WERI-Rb-1 (cell line): Measurements from ENCODE around the gene PHKB.

ENCODE experiments used
- DNase-seq: peaks from one replicate; pipeline ENCODE4 v3.0.0-alpha.2; 2020
- H3K27ac ChIP-seq: fragments of 250-450 bp; sonication (Bioruptor Pico); 2 replicates; pipeline ENCODE4 v1.5.1; 2020; ENCODE audit warnings: mild to moderate bottlenecking, moderate library complexity
- H3K27me3 ChIP-seq: fragments of 250-450 bp; sonication (Bioruptor Pico); 2 replicates; pipeline ENCODE4 v1.5.1; 2021; ENCODE audit warnings: mild to moderate bottlenecking, low read depth, moderate library complexity; ENCODE audit not compliant: insufficient read depth, severe bottlenecking
- H3K36me3 ChIP-seq: fragments of 250-450 bp; sonication (Bioruptor Pico); 2 replicates; pipeline ENCODE4 v1.5.1; 2020; ENCODE audit warnings: mild to moderate bottlenecking, moderate library complexity
- H3K4me3 ChIP-seq: 2 replicates; pipeline ENCODE4 v1.5.1; 2011; ENCODE audit warnings: low read depth, mild to moderate bottlenecking, control low read depth, low read length
- H3K9me3 ChIP-seq: fragments of 250-450 bp; sonication (Bioruptor Pico); 2 replicates; pipeline ENCODE4 v1.5.1; 2021; ENCODE audit warnings: mild to moderate bottlenecking, moderate library complexity; ENCODE audit not compliant: severe bottlenecking
- TF ChIP-seq, protein P1 (sequence below): IDR thresholded peaks from 2 replicates; pipeline ENCODE4 v1.5.1; 2011; ENCODE audit warnings: low read depth, mild to moderate bottlenecking, control low read depth, inconsistent platforms, low read length

PHKB gene

DNA sequence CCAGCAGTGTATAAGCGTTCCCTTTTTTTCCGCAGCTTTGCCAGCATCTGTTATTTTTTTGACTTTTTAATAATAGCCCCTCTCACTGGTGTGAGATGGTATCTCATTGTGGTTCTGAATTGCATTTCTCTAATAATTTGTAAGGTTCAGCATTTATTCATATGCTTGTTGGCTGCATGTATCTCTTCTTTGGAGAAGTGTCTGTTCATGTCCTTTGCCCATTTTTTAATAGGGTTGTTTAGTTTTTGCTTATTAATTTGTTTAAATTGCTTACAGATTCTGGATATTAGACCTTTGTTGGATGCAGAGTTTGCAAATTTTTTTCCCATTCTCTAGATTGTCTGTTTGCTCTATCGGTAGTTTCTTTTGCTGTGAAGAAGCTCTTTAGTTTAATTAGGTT lies 26.9 kb downstream of the PHKB start:
- Histone ChIP-seq H3K27me3 (no peaks in the 10 kb centered on the region), H3K27ac (no peak overlapping the region), H3K36me3 (no peaks in the 10 kb centered on the region), H3K9me3 (no peaks in the 10 kb centered on the region), H3K4me3 (no peak overlapping the region)
- TF ChIP-seq, protein P1, sequence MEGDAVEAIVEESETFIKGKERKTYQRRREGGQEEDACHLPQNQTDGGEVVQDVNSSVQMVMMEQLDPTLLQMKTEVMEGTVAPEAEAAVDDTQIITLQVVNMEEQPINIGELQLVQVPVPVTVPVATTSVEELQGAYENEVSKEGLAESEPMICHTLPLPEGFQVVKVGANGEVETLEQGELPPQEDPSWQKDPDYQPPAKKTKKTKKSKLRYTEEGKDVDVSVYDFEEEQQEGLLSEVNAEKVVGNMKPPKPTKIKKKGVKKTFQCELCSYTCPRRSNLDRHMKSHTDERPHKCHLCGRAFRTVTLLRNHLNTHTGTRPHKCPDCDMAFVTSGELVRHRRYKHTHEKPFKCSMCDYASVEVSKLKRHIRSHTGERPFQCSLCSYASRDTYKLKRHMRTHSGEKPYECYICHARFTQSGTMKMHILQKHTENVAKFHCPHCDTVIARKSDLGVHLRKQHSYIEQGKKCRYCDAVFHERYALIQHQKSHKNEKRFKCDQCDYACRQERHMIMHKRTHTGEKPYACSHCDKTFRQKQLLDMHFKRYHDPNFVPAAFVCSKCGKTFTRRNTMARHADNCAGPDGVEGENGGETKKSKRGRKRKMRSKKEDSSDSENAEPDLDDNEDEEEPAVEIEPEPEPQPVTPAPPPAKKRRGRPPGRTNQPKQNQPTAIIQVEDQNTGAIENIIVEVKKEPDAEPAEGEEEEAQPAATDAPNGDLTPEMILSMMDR, result no peak
- no peak for DNase-seq

DNA sequence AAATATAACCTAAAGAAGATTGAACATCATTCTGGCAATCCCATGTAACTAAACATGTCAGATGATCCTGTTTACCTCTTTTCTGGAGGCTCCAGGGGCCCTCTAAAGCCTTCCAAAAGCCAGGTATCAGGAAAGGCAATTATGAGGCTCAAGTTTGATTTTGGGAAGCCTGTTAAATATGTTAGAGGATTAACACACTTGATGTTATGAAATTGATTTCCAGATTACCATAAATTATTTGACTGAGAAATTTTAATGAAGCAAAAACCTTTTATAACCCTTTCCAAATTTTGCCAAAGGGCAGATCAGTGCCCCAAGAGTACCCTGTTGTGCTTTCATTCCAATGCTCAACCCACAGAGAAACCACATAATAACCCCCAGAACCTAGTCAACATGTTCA lies 29.3 kb downstream of the PHKB start:
- no peaks in the 10 kb centered on the region for H3K27me3 ChIP-seq
- H3K4me3 ChIP-seq, result no peak overlapping the region
- H3K36me3 ChIP-seq, result no peaks in the 10 kb centered on the region
- H3K9me3 ChIP-seq, result no peaks in the 10 kb centered on the region
- no peak for DNase-seq
- TF ChIP-seq, protein P1, result no peak
- H3K27ac ChIP-seq, result no peak overlapping the region

- H3K36me3 ChIP-seq, result no peaks in the 10 kb centered on the region
- H3K4me3 ChIP-seq, result no peak overlapping the region
- no peaks in the 10 kb centered on the region for H3K27me3 ChIP-seq
- DNase-seq, result no peak
- H3K9me3 ChIP-seq, result no peaks in the 10 kb centered on the region
- TF ChIP-seq, protein P1, result no peak
- no peak overlapping the region for H3K27ac ChIP-seq
Measured at GRCh38 chr16:47492036-47492427, 30.9 kb downstream of the PHKB start.

DNA sequence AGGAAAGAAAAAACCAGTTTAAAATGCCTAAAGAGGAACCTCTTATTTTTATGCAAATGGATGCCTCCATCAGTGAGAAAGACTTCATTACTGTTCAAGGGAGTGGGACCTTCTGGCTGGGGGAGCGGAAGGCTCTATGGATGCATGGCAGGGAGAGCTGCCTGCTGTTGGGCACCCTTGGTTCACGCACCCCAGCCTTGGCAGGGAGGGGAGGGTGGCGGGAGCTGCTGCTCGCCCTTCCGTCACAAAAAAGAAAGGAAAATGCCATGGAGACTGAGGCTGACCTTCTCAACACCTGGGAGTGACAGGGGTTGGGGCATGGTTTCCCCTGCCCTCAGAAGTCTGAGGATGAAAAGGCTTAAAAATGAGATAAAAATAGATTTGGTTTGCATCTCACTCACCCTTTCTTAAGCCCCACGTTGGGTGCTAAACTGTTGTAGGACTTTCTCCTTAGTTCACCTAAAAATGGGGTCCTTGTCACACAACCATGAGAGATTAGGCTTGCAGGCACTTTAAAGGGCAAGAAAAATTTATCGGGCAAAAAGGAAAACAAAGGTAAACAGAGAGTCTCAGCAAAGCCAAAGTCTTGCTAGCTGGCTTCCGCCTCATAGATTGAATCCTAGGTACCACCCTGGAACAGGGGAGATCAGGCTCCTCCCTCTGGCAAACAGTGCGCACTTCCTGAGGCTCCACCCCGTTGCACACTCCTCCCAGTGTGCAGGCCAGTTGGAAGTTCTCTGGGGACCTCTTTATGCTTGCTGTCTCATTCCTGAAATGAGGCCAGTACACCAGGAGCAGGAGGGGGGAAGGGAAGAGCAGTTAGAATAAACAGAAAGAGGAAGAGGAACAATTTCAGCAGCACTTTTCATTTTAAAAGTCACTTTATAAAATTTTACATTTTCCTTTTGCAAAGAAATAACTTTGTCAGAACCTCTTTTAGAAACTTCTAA lies 31.6 kb downstream of the PHKB start:
- H3K27ac ChIP-seq, result no peak overlapping the region
- no peak for DNase-seq
- no peaks in the 10 kb centered on the region for H3K9me3 ChIP-seq
- TF ChIP-seq, protein P1, result no peak
- no peaks in the 10 kb centered on the region; the same call in 1 of the 2 replicates for H3K36me3 ChIP-seq
- no peaks in the 10 kb centered on the region for H3K27me3 ChIP-seq
- H3K4me3 ChIP-seq, result no peak overlapping the region

DNA sequence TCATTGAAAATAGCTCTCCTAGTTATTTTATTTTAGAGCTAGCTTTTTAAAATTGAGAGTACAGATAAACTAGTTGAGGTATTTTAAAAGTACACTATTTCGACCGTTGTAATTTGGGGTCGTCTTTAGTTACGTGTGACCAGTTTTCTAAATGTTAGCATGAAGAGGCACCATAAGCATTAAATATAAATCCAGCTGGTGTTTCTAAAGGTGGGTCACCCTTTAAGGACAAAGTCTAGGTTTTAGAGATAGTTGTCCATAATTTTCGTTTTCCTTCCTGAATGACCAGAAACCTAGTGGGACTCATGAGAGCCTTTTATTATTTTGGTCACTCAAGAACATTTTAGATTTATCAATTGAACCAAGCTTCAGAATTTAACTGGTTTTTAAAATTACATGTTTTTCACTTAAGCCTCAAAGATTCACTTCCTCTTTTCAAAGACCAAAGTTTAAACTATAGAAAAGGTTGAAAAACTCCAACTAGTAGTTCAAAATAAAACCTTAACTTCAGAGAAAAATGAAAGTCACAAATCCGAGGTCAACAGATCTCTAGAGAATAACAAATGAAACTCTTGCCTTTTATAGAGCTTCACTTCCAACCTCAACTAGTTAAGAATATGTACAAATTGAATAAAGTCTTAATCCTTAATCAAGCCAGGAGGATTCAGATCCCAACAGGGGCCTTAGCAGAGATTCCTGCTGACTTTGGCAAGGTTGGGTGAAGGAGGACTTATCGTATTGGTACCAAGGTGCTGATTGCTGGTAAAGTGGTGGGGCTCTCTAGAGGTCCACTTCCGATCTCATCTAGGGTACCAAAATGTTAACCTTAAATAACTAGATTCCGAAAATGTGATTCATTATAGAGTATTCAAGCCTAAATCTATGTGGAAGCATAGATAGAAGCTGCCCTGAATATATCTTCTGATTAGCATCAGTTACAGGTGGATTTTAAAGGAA lies 32.5 kb downstream of the PHKB start:
- Histone ChIP-seq H3K27me3 (no peaks in the 10 kb centered on the region), H3K36me3 (no peaks in the 10 kb centered on the region; the same call in 1 of the 2 replicates), H3K9me3 (no peaks in the 10 kb centered on the region), H3K27ac (no peak overlapping the region), H3K4me3 (no peak overlapping the region)
- TF ChIP-seq, protein P1, result no peak
- DNase-seq, result no peak
